Fibroblast of the aortic adventitia (primary cell): Measurements from ENCODE around the gene NKTR. TPM values are rescaled to one million over a fixed set of nuclear protein-coding genes. Genes with fewer than 3 reads are reported as not detected.

ENCODE experiments used
- DNase-seq: peaks from one replicate; pipeline ENCODE4 v3.0.0-alpha.2; 2010; ENCODE audit warnings: low read depth
- H3K4me3 ChIP-seq: 2 replicates; pipeline ENCODE4 v1.5.1; 2011; ENCODE audit warnings: low read depth, mild to moderate bottlenecking, control low read depth, low read length, moderate library complexity
- CTCF ChIP-seq: IDR thresholded peaks from 2 replicates; pipeline ENCODE4 v1.5.1; 2011; ENCODE audit warnings: mild to moderate bottlenecking, low read length, control low read depth, inconsistent platforms; ENCODE audit not compliant: insufficient read depth
- total RNA-seq: library from RNA; depleted of rRNA; stranded (reverse); fragments of >200 nt; gene quantifications from 2 replicates; pipeline ENCODE4 v1.2.3, GENCODE V29; 2012; ENCODE audit warnings: low replicate concordance

NKTR gene
- total RNA-seq, 1 donor, result 91.8 TPM

GRCh38 chr3:42678447-42678846, 78.0 kb downstream of the NKTR start:
- no peak for DNase-seq
- no peak overlapping the region for H3K4me3 ChIP-seq
- TF ChIP-seq CTCF, result no peak

GRCh38 chr3:42680271-42680670, 79.8 kb downstream of the NKTR start:
- DNase-seq, result peak; percentile 57
- no peak overlapping the region for H3K4me3 ChIP-seq
- TF ChIP-seq CTCF, result no peak

- TF ChIP-seq CTCF, result no peak
- DNase-seq, result peak; percentile 44
- no peak overlapping the region for H3K4me3 ChIP-seq
Measured at GRCh38 chr3:42680806-42681205, 80.3 kb downstream of the NKTR start.

GRCh38 chr3:42681361-42682038, 81.0 kb downstream of the NKTR start:
- no peak for DNase-seq
- no peak overlapping the region for H3K4me3 ChIP-seq
- TF ChIP-seq CTCF, result no peak

GRCh38 chr3:42682301-42683070, 82.0 kb downstream of the NKTR start:
- no peak for TF ChIP-seq CTCF
- DNase-seq, result no peak
- no peak overlapping the region for H3K4me3 ChIP-seq

- no peak overlapping the region for H3K4me3 ChIP-seq
- no peak for TF ChIP-seq CTCF
- peak; percentile 94 for DNase-seq
Measured at GRCh38 chr3:42683875-42684598, 83.6 kb downstream of the NKTR start.
